Myocyte (in vitro differentiated cells): ENCODE measurements around the gene MRPL58. TPM values are rescaled to one million over a fixed set of nuclear protein-coding genes. Genes with fewer than 3 reads are reported as not detected.
A peak's percentile ranks its signal among the peaks of the same experiment; 100 is the strongest.
"Not testable (repeated sequence)": the region's sequence is repeated elsewhere in the genome, so short reads cannot be mapped to it uniquely, and the experiment has no call there.

Source experiments
- DNase-seq: peaks from one replicate; pipeline ENCODE4 v3.0.0-alpha.2; 2012; ENCODE audit warnings: low read depth
- polyA plus RNA-seq: library from polyadenylated mRNA; unstranded; fragments of >200 nt; gene quantifications from one replicate; pipeline ENCODE4 v1.2.1, GENCODE V29; 2012; ENCODE audit warnings: missing spikeins
- total RNA-seq: library from RNA; depleted of rRNA; stranded (reverse); fragments of >200 nt; gene quantifications from 2 replicates; pipeline ENCODE4 v1.2.3, GENCODE V29; 2014

Gene MRPL58
- 34.8 and 39.9 TPM in 2 replicates for total RNA-seq
- 26.3 TPM for polyA plus RNA-seq

- peak; percentile 91 for DNase-seq
Observed at GRCh38 chr17:75012346-75013091, at the start of gene MRPL58. MRPL58 (plus strand) TSS chr17:75012670; CDS start chr17:75012687, 17 bp downstream.

GRCh38 chr17:74963656-74964055 lies 48.8 kb upstream of the MRPL58 start:
- DNase-seq = no peak

GRCh38 chr17:74964246-74964761 lies 48.2 kb upstream of the MRPL58 start:
- no peak for DNase-seq

GRCh38 chr17:74964988-74965622 lies 47.4 kb upstream of the MRPL58 start:
- no peak for DNase-seq

- no peak for DNase-seq
Observed at GRCh38 chr17:74968361-74968780, 44.1 kb upstream of the MRPL58 start.

- DNase-seq = not testable (repeated sequence)
Observed at GRCh38 chr17:74969501-74969900, 43.0 kb upstream of the MRPL58 start.

- no peak for DNase-seq
Observed at GRCh38 chr17:74970395-74970794, 42.1 kb upstream of the MRPL58 start.

- DNase-seq = no peak
Observed at GRCh38 chr17:74971069-74971841, 41.2 kb upstream of the MRPL58 start.

- DNase-seq = no peak
Observed at GRCh38 chr17:74971842-74972106, 40.7 kb upstream of the MRPL58 start.

GRCh38 chr17:74972107-74972972 lies 40.1 kb upstream of the MRPL58 start, which contains the start of gene HID1:
HID1 (minus strand) TSS chr17:74972759; CDS start chr17:74972656, 103 bp downstream.
- no peak for DNase-seq

- no peak for DNase-seq
Observed at GRCh38 chr17:74972973-74973328, 39.5 kb upstream of the MRPL58 start.

- no peak for DNase-seq
Observed at GRCh38 chr17:74975943-74976342, 36.5 kb upstream of the MRPL58 start.

- DNase-seq = peak; percentile 37
Observed at GRCh38 chr17:74977802-74978201, 34.7 kb upstream of the MRPL58 start.

GRCh38 chr17:74978240-74978639 lies 34.2 kb upstream of the MRPL58 start:
- peak; percentile 91 for DNase-seq

- no peak for DNase-seq
Observed at GRCh38 chr17:74979408-74980146, 32.9 kb upstream of the MRPL58 start.

GRCh38 chr17:74981318-74981978 lies 31.0 kb upstream of the MRPL58 start:
- no peak for DNase-seq

- peak; percentile 75 for DNase-seq
Observed at GRCh38 chr17:74981979-74982662, 30.3 kb upstream of the MRPL58 start.

- DNase-seq = not testable (repeated sequence)
Observed at GRCh38 chr17:74982663-74983313, 29.7 kb upstream of the MRPL58 start.

- DNase-seq = no peak
Observed at GRCh38 chr17:74986206-74986576, 26.3 kb upstream of the MRPL58 start.
